Measurements from ENCODE around the gene AADAT. TPM values are rescaled to one million over a fixed set of nuclear protein-coding genes. Genes with fewer than 3 reads are reported as not detected.
"Not testable (repeated sequence)": the region's sequence is repeated elsewhere in the genome, so short reads cannot be mapped to it uniquely, and the experiment has no call there.

Gene AADAT
- total RNA-seq, 1 donor from 2014 or later: 1.6 TPM

DNA sequence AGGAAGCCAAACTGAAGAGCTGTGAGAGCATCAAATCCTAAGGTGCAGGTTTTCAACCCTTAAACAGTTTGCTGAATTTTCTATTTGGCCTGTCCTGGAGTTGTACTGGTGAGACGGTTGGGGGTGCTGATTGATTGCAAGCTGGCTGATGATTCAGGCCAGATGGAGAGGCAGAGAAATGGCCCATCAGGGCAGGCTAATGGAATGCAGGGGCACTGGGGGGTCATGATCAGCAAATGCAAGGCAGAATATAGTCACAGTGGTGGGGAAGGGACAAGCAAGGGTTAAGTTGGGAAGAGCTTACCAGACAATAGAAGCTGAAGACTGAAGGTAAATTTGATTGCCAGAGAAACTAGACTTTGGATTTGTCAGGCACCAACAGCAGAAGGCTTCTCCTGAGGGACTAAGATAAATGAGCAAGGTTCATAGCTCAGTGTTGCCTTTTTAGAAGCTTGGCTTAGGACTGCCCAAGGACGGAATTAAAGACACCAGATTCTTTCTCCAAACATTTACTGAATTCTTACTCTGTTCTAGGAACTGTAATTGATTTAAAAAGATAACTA, 4.3 kb upstream of the AADAT start:
- intact Hi-C loops (cut with DNase I): no loop called here
- DNase-seq: no peak
- no peak for ATAC-seq (ENCODE audit: poor library complexity)

DNA sequence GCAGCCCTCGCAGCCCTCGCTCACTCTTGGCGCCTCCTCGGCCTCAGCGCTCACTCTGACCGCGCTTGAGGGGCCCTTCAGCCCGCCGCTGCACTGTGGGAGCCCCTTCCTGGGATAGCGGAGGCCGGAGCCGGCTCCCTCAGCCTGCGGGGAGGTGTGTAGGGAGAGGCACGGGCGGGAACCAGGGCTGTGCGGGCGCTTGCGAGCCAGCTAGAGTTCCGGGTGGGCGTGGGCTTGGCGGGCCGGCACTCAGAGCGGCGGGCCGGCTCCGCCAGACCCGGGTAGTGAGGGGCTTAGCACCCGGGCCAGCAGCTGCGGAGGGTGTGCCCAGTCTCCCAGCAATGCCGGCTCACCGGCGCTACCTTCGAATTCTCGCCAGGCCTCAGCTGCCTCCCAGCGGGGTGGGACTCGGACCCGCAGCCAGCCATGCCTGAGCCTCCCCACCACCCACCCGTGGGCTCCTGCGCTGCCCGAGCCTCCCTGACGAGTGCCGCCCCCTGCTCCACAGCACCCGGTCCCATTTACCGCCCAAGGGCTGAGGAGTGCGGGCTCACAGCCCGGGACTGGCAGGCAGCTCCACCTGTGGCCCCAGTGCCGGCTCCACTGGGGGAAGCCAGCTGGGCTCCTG, 1.4 kb upstream of the AADAT start:
- DNase-seq (no peak), ATAC-seq (ENCODE audit: poor library complexity) (no peak)
- intact Hi-C loops (cut with DNase I): no loop called here

DNA sequence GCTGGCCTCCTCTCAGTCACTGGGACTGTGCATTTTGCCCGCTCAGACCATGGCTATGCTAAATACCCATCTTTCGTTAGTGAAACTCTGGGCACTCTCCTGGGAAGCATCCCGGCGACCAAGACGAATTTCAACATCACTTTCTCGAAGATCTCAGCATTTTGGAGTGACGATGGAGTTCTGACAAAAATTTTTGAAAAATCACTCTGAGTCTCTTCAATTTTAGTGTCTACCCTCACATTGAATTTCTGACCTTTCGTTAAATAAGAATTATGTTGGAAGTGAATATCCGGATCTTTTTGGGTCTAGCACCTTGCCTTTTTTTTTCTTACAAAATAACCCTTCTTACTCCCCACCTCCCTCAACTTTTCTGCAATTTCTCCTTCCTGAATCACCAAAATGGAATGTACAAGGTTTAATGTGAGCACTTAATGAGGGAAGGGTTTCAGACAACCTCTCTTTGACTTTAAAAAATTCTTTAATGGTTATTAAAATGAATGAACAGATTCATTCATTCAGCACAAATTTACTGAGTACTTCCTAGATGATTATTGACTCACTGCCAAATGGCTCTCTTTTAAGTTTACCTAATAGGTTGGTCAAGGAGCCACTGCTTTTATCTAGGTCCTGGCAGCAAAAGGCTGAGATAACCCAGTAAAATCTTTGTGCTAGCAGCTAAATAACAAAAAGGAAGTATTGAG, 746 bp upstream of the AADAT start:
- intact Hi-C loops (cut with DNase I): no loop called here
- ATAC-seq (ENCODE audit: poor library complexity) (no peak), DNase-seq (no peak)

DNA sequence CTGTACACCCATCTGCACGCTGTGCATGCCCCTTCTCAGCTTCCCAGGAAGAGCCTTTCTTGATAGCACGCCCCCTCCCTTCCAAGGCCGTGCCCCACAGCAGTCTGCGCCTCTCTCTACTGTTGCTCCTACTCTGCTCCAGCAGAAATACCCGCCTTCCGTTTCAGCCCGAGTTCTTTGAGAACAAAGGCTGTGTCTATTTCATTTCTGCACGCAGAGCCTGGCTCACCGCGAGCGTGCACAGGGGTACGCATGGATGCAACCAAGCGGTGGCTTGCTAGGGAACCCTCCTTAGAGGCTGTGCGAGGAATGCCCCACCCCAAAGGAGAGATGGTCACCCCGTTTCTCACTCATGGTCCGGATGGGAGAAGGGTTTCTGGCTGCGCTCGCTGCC, 485 bp downstream of the AADAT start:
- intact Hi-C loops (cut with DNase I): no loop called here
- ATAC-seq (ENCODE audit: poor library complexity) (peak; percentile 43), DNase-seq (no peak)

DNA sequence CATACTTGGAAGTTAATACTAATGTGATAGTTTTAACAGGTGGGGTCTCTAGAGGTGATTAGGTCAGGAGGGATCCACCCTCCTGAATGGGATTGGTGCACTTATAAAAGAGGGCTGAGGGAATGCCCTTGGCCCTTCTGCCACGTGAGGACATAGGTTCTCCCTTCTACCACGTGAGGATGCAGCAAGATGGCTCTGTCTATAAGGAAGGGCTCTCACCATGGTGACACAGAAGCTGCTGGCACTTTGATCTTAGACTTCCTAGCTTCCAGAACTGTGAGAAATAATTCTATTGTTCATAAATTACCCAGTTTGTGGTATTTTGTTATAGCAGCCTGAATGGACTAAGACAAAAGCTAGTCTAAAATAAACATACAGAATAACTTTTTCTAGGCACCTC, 1.0 kb downstream of the AADAT start:
- no peak for DNase-seq

DNA sequence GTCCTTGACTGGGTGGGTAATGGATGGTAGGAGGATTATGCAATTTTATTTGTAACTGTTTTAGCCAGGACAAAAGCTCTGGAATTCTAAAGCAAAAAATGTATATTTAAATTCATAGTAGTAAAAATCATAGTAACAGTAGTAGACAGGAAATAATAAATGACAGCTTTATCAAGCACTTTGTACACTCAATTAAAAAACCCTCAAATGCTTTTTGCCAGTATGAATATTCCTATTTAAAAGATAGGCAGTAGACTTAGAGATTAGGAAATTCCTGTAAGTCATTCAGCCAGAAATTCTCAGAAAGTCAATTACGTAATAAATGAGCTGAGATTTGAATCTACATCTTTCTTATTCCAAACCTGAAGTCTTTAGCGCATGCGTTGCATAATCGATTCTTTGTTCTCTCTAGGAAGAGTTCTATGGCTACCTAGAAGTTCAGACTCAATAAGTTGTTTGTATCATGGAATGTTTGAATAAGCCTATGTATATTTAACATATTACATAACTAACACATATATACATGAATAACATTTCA, 2.5 kb downstream of the AADAT start:
- DNase-seq (no peak), ATAC-seq (ENCODE audit: poor library complexity) (no peak)
- intact Hi-C loops (cut with DNase I): no loop called here

More for the DNA sequence above, 1.0 kb downstream of the AADAT start:
- intact Hi-C loops (cut with DNase I): no loop called here
- no peak for ATAC-seq (ENCODE audit: poor library complexity)

DNA sequence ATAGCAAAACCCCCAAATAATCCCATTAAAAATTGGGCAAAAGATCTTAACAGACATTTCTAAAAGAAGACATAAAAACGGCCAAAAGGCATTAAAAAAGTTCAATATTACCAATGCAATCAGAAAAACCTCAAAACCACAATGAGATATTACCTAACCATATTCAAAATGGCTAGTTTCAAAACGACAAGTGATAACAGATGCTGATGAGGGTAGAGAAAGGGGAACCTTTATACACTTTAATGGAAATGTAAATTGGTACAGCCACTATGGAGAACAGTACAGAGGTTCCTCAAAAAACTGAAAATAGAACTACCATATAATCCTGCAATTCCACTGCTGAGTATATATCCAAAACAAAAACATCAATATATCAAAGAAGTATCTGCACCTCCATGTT, 6.2 kb downstream of the AADAT start:
- DNase-seq: no peak
- no peak for ATAC-seq (ENCODE audit: poor library complexity)
- intact Hi-C loops (cut with DNase I): no loop called here

DNA sequence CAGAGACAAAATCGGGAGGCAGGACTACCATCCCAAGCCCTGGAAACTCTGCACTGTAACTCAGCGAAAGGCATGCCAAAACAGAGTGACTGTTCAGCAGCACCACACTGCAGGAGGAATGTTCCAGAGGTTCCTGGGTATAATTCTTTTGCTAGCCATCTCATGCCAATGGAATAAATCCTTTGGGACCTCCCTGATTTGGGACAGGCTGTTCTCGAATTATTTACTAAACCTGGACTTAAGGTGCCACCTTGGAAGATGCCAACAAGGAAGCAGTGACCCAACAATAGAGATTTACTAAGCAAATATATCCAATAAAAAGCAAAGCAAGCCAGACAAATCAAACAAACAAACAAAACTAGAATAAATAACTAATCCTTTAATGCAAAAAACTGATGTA, 9.3 kb downstream of the AADAT start:
- DNase-seq: no peak
- ATAC-seq (ENCODE audit: poor library complexity): no peak
- intact Hi-C loops (cut with DNase I): no loop called here

DNA sequence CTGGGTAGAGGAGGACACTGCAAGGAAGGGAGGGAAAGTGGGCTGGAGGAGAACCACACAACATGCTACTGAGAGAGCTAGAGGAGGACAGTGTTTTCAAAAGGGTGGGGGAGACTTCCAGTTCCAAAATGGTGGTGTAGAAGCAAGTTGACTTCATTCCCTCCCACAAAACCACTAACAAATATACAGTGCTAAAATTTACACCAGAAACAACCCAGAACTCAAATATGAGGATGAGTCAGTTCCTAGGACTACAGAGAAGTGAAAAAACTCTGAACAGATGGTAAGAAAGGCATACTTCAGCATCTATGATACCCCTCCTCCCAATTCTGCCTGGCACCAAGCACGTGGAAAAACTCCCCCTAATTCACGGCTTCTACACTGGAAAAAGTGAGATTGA, 9.8 kb downstream of the AADAT start:
- intact Hi-C loops (cut with DNase I): no loop called here
- ATAC-seq (ENCODE audit: poor library complexity): no peak
- no peak for DNase-seq

DNA sequence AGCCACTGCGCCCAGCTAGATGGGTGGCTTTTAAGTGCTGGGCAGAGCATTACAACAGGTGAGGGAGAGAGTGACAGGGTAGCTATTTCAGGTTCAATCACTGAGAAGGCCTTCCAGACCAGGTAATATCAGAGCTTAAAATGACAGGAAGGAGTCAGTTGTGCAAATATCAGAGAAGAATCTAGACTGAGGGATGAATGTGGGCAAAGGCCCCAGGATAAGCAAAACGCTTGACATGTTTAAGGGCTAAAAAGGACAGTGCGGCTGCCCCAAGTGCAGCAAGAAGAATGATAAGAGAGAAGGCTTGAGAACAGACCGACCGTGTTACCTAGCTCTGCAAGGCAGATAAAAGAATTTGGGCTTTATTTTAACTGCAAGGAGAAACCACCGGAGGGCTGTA, 18.6 kb downstream of the AADAT start:
- no peak for DNase-seq
- intact Hi-C loops (cut with DNase I): no loop called here
- no peak for ATAC-seq (ENCODE audit: poor library complexity)

DNA sequence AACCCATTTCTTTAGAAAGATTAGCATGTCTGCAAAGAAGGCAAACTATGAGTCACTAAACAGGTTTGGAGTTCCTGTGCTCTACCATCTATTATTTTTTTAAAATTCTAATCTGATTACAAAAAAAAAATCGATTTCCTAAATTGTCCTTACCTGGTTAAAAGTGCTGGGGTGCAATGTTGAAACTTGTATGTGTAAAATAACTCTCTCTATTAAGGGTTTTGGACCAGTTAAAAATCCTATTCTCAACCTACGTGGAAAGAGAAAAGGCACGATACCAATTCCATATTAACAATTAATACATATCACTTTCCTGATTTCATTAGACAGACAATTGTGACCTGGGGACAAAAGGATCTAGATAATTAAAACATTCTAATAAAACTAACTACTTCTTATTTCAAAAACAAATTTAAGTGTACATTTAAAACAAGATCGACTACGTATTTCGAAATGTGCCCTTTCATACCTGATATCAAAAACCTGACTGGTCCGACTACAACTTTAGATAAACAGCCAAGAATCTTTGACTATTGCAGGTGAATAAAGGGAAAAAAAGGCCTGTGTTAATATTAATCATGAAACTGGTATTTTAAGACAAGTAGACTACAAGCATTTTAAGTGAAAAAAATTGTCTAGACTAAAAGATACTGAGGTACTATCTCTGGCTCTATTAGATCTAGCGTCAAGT, 21.2 kb downstream of the AADAT start:
- intact Hi-C loops (cut with DNase I): no loop called here
- ATAC-seq (ENCODE audit: poor library complexity): no peak
- DNase-seq: no peak

DNA sequence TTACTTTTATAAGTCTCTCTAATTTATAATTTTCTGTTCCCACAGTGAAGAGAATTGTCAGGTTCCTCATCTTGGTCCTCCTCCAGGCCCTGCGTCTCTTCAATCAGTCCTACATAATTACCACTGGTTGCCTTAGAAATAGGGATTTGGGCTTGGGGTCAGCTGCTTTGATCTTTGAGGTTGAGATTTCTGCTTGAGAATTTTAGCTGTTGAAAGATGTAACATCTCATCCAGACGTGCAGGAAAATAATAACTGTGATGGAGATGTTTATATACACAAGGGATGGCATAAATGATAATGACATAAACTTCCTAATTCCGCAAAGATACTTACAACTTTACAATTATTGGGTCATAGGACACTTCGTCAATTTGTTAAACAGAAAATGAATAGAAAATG, 30.3 kb downstream of the AADAT start:
- intact Hi-C loops (cut with DNase I): no loop called here
- ATAC-seq (ENCODE audit: poor library complexity): no peak
- no peak for DNase-seq

DNA sequence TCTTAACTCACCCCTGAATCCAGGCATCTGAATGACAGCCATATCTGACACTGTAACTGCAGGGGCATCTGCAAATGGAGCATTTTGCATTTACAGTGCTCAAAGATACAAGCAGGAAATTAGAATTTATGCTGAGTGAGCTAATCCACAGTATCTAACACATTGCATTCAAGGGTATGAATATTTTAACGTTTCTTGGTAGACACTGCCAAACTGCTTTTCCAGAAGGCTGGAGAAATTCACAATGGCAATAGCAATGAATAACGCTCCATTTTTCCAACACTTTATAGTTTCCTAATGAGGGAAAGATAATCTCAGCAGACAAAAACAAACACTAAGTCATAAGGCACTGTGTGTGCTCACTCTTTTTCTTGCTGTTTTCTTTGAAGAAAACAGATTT, 30.9 kb downstream of the AADAT start:
- intact Hi-C loops (cut with DNase I): no loop called here
- no peak for ATAC-seq (ENCODE audit: poor library complexity)
- no peak for DNase-seq

DNA sequence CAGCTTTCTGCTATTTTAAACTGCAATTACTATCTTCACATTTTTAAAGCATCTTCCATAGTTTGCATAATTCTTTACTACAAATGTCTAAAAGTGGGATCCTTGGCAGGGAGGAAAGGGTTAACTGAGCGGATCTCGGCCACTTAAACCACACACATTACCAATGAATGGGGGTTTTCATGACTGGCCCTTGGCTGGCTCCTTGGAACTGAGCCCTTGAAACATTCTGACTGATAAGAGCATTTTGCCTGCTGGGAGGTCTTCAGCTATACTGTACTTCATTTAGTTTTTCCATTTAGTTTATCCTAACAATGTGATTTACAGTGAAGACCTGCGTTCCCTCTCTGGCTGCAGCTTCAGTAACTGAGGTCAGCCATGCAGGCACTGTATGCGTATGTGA, 31.9 kb downstream of the AADAT start:
- intact Hi-C loops (cut with DNase I): no loop called here
- DNase-seq (no peak), ATAC-seq (ENCODE audit: poor library complexity) (no peak)

DNA sequence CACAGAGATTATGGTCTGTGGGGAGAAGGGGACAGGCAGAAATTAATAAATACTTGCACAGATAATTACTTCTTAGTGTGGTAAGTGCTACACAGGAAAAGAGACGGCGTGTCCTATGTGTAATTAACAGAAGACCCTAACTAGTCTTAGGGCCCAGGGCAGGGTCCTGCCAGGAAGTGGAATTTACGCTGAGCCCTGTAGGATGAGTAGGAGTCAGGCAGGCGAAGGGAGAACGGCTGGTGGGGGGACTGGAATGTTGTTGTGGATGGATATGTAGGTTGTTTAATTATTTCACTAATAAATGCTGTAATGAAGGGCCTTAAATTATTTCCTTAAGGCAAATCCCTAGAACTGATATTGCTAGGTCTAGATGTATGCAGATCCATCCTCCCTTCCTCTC, 36.8 kb downstream of the AADAT start:
- DNase-seq (no peak), ATAC-seq (ENCODE audit: poor library complexity) (no peak)
- intact Hi-C loops (cut with DNase I): no loop called here

DNA sequence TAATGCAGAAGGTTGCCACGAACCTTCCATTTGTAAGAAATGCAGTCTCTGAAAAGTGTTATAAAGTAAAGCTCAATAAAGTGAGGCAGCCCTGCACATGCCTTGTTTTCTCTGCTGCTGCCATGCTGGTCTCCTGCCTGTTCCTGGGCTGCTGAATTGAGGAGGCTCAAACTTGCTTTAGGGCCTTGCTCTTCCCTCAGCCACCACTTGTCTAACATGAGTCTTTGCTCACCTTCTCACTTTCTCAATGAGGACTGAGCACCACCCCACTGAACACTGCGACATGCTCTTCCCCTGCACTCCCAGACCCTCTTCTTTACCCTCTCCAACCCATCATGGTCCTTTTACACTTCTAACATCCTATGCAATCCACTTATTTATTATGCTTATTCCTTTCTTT, 38.4 kb downstream of the AADAT start:
- intact Hi-C loops (cut with DNase I): no loop called here
- ATAC-seq (ENCODE audit: poor library complexity) (no peak), DNase-seq (no peak)

DNA sequence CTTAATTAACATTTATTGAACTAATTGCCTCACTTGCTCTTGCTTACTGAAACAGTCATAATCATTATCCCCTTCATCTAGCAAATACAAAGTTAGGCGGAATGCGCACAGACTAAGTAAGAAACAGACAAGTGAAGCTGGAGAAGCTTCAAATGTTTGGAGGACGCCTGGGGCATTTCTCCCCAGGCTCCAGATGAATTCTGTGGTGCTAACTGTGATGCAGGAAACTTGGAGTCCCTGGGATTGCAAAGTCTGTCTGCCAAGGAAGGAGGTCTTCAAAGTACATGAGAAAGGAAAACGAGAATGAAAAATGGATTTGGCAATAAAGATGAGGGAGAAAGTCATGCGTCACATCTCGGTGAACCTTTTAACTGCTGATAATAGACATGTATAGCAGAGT, 40.0 kb downstream of the AADAT start:
- no peak for ATAC-seq (ENCODE audit: poor library complexity)
- DNase-seq: no peak
- intact Hi-C loops (cut with DNase I): loop anchor here (2.0 kb wide), 1 partner anchor 239 kb away; no protein-coding TSS in a partner anchor

DNA sequence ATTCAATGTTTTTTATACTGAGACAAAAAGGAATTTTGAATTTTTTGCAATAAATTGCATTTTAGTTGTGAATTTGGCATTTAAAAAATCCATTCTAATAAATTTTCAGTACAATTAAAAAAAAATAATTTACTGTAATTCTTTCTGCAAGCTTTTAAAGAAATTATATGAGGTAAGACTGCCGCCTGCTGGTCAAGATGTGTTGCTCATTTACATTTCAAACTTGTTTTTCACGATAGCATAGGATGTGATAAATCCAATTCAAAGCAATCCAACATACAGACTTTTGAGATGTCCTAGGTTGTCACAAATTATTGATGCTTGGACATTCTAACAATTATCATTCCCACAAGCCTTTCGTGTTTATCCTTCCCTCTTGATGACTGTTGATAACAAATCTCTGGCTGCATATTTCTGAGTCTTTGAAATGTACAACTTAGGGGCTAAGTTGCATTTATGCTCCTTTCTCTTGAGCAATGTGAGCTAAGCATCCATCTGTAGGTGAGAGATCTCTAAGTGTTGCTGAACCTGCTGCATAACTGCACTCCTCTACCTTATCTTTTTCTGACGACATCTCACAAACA, 41.9 kb downstream of the AADAT start:
- DNase-seq: peak; percentile 51
- intact Hi-C loops (cut with DNase I): loop anchor here (2.0 kb wide), 1 partner anchor 237 kb away; no protein-coding TSS in a partner anchor
- no peak for ATAC-seq (ENCODE audit: poor library complexity)

DNA sequence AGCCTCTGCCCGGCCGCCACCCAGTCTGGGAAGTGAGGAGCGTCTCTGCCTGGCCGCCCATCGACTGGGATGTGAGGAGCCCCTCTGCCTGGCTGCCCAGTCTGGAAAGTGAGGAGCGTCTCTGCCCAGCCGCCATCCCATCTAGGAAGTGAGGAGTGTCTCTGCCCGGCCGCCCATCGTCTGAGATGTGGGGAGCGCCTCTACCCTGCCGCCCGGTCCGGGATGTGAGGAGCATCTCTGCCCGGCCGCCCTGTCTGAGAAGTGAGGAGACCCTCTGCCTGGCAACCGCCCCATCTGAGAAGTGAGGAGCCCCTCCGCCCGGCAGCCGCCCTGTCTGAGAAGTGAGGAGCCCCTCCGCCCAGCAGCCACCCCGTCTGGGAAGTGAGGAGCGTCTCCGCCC, 43.6 kb downstream of the AADAT start:
- DNase-seq; intact Hi-C loops (cut with DNase I); ATAC-seq (ENCODE audit: poor library complexity): not testable (repeated sequence)
